Gastrocnemius medialis (tissue), 4 donors: ENCODE data around the gene UFD1. TPM values are rescaled to one million over a fixed set of nuclear protein-coding genes. Genes with fewer than 3 reads are reported as not detected.

Experiments used
- ATAC-seq, 2 donors: fragments of 150-250 bp; one replicate each; pipeline ENCODE4 v1.9.1; 2016
- DNase-seq, 2 donors: peaks; one replicate each; pipeline ENCODE4 v3.0.0-alpha.2; 2019
- H3K27ac ChIP-seq, 4 donors: fragments of 200-600 bp; sonication (generic); 1 replicate in 1 of 4; 2 replicates in 3 of 4; pipeline ENCODE4 v1.5.1; 2016 to 2018; ENCODE audit warnings: mild to moderate bottlenecking in 2 of 4, moderate library complexity in 1 of 4
- H3K27me3 ChIP-seq, 3 donors: fragments of 200-600 bp; sonication (generic) in 2 of 3; 1 replicate in 1 of 3; 2 replicates in 2 of 3; pipeline versions ENCODE4 v1.5.1 to v1.6.0; 2016 to 2019; ENCODE audit warnings: mild to moderate bottlenecking in 1 of 3, moderate library complexity in 1 of 3
- H3K36me3 ChIP-seq, 2 donors: fragments of 200-600 bp; sonication (generic) in 1 of 2; one replicate each; pipeline ENCODE4 v1.5.1; 2017 to 2018
- H3K4me1 ChIP-seq, 2 donors: fragments of 200-600 bp; sonication (generic) in 1 of 2; one replicate each; pipeline ENCODE4 v1.5.1; 2016 to 2017; ENCODE audit warnings: mild to moderate bottlenecking in 2 of 2
- H3K4me3 ChIP-seq, 4 donors: fragments of 200-600 bp; sonication (generic) in 3 of 4; 1 replicate in 1 of 4; 2 replicates in 3 of 4; pipeline ENCODE4 v1.5.1; 2016 to 2019; ENCODE audit warnings: mild to moderate bottlenecking in 2 of 4
- H3K9me3 ChIP-seq, 3 donors: fragments of 200-600 bp; sonication (generic) in 2 of 3; 1 replicate in 1 of 3; 2 replicates in 2 of 3; pipeline ENCODE4 v1.5.1; 2016 to 2019
- CTCF ChIP-seq, 5 experiments: fragments of 450-650 bp in 3 of 5; fragments of 200-600 bp in 2 of 5; sonication (generic) in 2 of 5; IDR thresholded peaks in 4 of 5; conservative IDR thresholded peaks in 1 of 5; 1 replicate in 4 of 5; 2 replicates in 1 of 5; pipeline ENCODE4 v1.5.1; 2016 to 2019; ENCODE audit warnings: antibody characterized with exemption in 5 of 5, mild to moderate bottlenecking in 3 of 5, moderate library complexity in 3 of 5
- POLR2A ChIP-seq, 2 donors: fragments of 450-650 bp; IDR thresholded peaks; one replicate each; pipeline ENCODE4 v1.6.1; 2017; ENCODE audit warnings: antibody characterized with exemption in 2 of 2, mild to moderate bottlenecking in 2 of 2, moderate library complexity in 2 of 2
- in situ Hi-C, 4 donors: fragments of 200-750 bp; cut with MboI; loops; one replicate each; pipeline versions ENCODE4 v1.15.0 to v1.8.0; 2017; ENCODE audit warnings: low sequenced_read_pairs in 4 of 4
- intact Hi-C: fragments of 100-400 bp; cut with DNase I; formaldehyde crosslinking; loops from one replicate; pipeline ENCODE4 v1.15.1; 2023; ENCODE audit warnings: low total_unique reads
- total RNA-seq, 4 donors: library from RNA; depleted of rRNA; stranded (reverse); fragments of >200 nt; gene quantifications; one replicate each; pipeline versions ENCODE4 v1.1.0 to v1.2.3, GENCODE V29; 2016

UFD1 gene
- total RNA-seq, 4 donors from 2014 or later: 106 to 199 (median 165) TPM

DNA sequence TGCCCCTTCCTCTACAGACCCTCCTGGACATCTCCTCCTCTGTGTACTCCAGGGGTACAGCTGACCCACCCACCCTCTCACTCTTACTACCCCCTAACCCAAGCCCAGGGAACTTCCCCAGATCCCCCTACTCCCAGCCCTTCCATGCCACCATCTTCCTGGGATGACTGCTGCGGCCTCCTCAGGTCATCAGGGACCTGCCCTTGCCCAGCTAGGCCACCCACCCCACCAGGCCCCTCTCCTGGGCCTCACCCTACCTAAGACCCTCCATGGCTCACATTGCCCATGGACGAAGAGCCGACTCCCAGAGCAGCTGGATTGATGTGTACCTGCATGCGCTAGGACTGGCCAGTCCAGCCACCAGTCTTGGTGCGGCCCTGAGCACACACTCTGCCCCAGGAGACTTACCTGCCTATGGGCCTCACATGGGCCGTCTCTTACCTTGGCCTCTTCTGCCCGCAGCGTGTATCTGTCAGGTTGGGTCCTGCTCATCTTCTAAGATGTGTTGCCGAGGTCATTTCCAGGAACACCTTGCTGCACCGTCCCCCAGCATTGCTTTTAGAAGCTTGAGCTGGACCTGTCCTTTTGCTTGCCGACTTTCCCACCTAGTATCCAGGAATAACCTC is 47.2 kb upstream of the UFD1 start:
- Histone ChIP-seq H3K9me3 (no peaks in the 10 kb centered on the region), H3K4me1 (peaks cover 0 to 8% of the 10 kb centered on the region in 2 donors), H3K4me3 (no peak overlapping the region), H3K36me3 (no peaks in the 10 kb centered on the region), H3K27ac (peak overlapping the region; percentile 50 to 85 (median 78)), H3K27me3 (peaks cover 21 to 26% (median 24%) of the 10 kb centered on the region in 3 donors)
- TF ChIP-seq POLR2A (IDR thresholded peaks at IDR 0.05): no peak
- TF ChIP-seq CTCF (IDR thresholded peaks at IDR 0.05 in 4 of 5, conservative IDR thresholded peaks at IDR 0.05 in 1 of 5): no peak
- DNase-seq (no peak), ATAC-seq (no peak)
- in situ Hi-C loops (no loop called here), intact Hi-C loops (no loop called here)

DNA sequence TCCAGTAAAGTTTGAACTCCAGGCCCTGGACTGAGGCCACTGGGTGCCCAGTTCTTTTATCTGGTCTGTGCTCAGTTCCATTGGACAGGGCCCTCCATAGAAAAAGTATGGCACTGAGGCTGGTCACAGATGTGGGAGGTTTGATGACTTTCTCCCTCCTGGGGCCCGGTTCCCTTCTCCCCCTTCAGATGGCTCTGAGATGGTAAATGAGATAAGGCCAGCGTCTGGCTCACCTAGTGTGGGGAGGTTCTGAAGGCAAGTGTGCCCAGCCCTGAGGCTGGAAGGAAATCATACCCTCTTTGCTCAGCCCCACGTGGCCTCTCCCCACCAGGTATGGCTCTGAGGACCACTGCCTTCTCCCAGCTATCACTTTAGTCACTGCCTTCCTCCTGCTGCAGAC is 46.7 kb upstream of the UFD1 start:
- intact Hi-C loops: no loop called here
- peak overlapping the region; percentile 50 to 85 (median 78) for H3K27ac ChIP-seq
- peaks cover 18 to 26% (median 24%) of the 10 kb centered on the region in 3 donors for H3K27me3 ChIP-seq
- DNase-seq: no peak
- no peaks in the 10 kb centered on the region for H3K9me3 ChIP-seq
- in situ Hi-C loops: no loop called here
- ATAC-seq: no peak
- no peak overlapping the region for H3K4me3 ChIP-seq
- H3K36me3 ChIP-seq: no peaks in the 10 kb centered on the region
- peaks cover 0 to 8% of the 10 kb centered on the region in 2 donors for H3K4me1 ChIP-seq
- no peak for TF ChIP-seq POLR2A (IDR thresholded peaks at IDR 0.05)
- no peak for TF ChIP-seq CTCF (IDR thresholded peaks at IDR 0.05 in 4 of 5, conservative IDR thresholded peaks at IDR 0.05 in 1 of 5)

DNA sequence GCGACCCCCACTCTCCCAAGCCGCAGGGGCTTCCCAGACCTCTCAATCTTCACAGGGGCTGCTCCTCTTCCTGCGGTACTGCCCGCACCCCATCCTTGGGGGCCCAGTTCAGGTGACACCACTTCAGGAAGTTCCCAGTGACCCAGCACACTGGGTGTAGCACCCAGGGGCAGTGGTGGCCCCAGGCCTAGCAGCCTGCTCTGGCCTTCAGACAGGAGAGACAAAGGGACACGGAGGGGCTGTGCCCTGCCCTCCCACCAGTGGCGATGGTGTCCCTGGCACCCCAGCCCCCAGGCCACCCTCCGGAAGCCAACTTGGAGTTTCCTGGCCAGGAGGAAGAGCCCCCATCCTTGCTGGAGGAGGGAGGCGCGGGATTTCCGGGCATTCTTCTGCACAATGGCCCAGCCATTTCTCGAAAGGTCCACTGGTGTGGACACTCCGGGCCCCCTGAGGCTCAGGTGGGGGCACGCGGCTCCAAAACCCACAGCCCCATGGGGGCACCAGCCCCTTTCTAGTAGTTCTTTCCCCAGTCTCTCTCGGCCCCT is 46.2 kb upstream of the UFD1 start:
- Histone ChIP-seq H3K36me3 (no peaks in the 10 kb centered on the region), H3K4me3 (peak overlapping the region; percentile 49 to 57 (median 52)), H3K27ac (peak overlapping the region; percentile 50 to 85 (median 78)), H3K4me1 (peaks cover 0 to 8% of the 10 kb centered on the region in 2 donors), H3K27me3 (peaks cover 18 to 26% (median 24%) of the 10 kb centered on the region in 3 donors), H3K9me3 (no peaks in the 10 kb centered on the region)
- DNase-seq: no peak
- intact Hi-C loops (no loop called here), in situ Hi-C loops (no loop called here)
- no peak for TF ChIP-seq CTCF (IDR thresholded peaks at IDR 0.05 in 4 of 5, conservative IDR thresholded peaks at IDR 0.05 in 1 of 5)
- TF ChIP-seq POLR2A (IDR thresholded peaks at IDR 0.05): peak in 1 of 2 donors; percentile 16
- peak in 1 of 2 donors; percentile 21 for ATAC-seq

DNA sequence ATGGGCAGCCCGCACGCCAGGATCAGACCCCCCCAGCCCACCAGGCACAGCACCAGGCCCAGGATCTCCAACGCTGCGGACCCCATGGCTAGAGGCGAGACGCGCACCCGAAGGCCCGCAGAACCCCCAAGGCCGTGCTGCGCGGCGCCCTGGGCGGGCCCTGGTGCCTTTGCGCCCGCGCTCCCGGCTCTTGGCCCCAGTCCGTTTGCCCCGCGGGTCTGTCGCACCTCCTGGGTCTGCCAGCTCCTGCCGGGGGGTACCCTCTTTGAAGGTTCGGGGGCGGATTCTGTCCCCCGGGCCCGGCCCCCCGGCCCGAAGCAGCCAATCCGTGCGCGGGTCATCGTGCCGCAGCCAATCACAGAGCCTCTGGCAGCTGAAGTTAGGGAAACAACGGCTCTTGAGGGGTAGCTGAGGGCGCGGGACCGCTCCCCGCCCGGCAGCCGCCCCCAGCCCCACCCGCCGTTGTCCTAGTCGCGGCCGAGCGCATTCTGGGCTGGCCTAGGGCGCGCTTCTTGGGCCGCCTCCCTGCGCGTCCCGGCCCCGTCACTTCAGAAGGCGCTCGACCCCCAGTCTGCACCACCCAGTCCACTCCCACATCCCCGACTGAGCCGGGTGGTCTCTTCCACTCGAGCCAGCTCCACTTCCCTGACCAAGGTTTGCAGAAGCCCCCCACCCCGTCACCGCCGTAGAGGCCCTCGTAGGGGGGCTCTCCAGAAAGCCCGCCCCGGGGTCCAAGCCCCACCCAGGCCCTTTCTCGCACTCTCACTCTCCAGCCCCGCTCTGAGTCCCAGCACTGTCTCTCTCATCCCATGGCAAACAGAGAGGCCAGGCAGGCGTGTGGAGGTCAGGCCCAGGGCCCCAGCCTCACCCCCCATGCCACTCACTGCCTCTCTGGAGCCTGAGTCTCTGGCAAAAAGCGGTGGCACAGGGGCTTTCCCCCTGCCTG is 45.5 kb upstream of the UFD1 start, which contains the start of gene CLDN5:
CLDN5 (minus strand) TSS at position 241 of the 946 bp plus-strand sequence; CDS start at position 86, 155 bp downstream.
- peak within 1 kb of the TSS; percentile 49 to 57 (median 52) for H3K4me3 ChIP-seq
- no peaks in the 10 kb centered on the region for H3K9me3 ChIP-seq
- H3K27ac ChIP-seq: peak within 1 kb of the TSS; percentile 61 to 85 (median 79)
- no peak for TF ChIP-seq CTCF (IDR thresholded peaks at IDR 0.05 in 4 of 5, conservative IDR thresholded peaks at IDR 0.05 in 1 of 5)
- peak; percentile 47 to 82 for TF ChIP-seq POLR2A (IDR thresholded peaks at IDR 0.05)
- H3K4me1 ChIP-seq: peaks cover 0 to 8% of the 10 kb centered on the region in 2 donors
- intact Hi-C loops: loop anchor here (5.0 kb wide), 1 partner anchor 53 kb away; no protein-coding TSS in a partner anchor
- peak; percentile 24 to 28 for ATAC-seq
- in situ Hi-C loops: loop anchor here in 1 of 4 donors (25.0 kb wide), 1 partner anchor 537 kb away; no protein-coding TSS in a partner anchor
- no peaks in the 10 kb centered on the region for H3K36me3 ChIP-seq
- no peak for DNase-seq
- peaks cover 18 to 26% (median 24%) of the 10 kb centered on the region in 3 donors for H3K27me3 ChIP-seq
